Activated CD8-positive, alpha-beta memory T cell treated with anti-CD3 and anti-CD28 coated beads for 48 hours (primary cell): ENCODE measurements around the gene ATP2C1.
"Not testable (repeated sequence)": the region's sequence is repeated elsewhere in the genome, so short reads cannot be mapped to it uniquely, and the experiment has no call there.

Source experiments
- DNase-seq, 3 experiments: peaks; one replicate each; pipeline ENCODE4 v3.0.0-alpha.2; 2020; ENCODE audit warnings: low read depth in 2 of 3, low spot score in 2 of 3

ATP2C1 gene

GRCh38 chr3:131036986-131037385, 143.1 kb downstream of the ATP2C1 start:
- DNase-seq: no peak

DNA sequence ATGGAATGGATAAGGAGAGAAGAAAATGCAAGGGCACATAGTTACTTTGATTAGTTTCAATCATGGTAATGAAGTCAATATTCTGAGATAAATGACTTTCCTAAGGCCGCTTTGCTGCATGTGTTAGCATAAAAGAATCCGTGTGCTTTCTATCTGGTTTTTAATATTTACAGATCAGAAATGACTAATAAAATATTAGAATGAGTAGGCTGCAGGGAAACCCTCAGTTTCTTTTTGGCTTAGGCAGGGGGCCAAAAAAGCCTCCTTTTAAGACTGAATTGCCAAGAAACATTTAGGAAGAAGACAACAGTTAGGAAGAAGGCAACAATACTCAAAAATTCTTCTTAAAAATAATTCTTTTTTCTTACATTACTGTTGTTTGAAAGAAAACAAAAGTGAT, 144.4 kb downstream of the ATP2C1 start:
- DNase-seq: no peak

DNA sequence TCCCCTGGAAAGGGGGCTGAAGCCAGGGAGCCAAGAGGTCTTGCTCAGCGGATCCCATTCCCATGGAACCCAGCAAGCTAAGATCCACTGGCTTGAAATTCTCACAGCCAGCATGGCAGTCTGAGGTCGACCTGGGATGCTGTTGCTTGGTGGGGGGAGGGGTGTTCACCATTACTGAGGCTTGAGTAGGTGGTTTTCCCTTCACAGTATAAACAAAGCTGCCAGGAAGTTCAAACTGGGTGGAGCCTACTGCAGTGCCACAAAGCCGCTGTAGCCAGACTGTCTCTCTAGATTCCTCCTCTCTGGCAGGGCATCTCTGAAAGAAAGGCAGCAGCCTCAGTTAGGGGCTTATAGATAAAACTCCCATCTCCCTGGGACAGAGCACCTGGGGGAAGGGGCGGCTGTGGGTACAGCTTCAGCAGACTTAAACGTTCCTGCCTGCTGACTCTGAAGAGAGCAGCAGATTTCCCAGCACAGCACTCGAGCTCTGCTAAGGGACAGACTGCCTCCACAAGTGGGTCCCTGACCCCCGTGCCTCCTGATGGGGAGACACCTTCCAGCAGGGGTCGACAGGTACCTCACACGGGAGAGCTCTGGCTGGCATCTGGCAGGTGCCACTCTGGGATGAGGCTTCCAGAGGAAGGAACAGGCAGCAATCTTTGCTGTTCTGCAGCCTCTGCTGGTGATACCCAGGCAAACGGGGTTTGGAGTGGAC, 148.5 kb downstream of the ATP2C1 start:
- DNase-seq: not testable (repeated sequence)

DNA sequence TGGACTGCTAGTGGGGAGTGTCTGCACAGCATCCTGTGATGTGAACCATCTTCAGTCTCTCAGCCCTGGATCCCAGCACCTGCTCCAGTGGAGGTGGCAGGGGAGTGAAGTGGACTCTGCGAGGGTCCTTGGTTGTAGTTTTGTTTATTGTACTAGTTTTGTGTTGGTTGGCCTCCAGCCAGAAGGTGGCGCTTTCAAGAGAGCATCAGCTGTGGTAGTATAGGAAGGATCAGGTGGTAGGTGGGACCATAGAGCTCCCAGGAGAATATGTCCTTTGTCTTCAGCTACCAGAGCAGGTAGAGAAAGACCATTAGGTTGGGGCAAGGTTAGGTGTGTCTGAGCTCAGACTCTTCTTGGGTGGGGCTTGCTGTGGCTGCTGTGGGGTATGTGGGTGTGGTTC, 153.7 kb downstream of the ATP2C1 start:
- no peak for DNase-seq

DNA sequence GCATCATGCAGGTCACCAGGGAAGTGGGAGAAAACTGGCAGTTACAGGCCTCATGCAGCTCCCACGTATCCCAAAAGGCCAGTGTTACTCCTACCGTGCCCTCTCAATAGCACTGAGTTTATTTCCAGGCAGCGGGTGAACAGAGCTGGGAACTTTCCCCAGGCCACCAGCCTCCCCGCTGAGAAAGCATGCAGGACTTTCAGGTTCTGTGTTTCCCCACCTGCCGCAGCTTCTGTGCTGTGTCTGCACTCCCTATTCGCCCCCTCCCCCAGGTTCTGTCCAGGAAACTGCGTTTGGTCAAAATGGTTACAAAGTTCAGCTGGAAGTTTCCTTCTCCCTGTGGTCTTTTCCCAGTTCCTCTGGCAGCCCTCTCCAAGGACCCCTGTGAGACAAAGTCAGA, 154.1 kb downstream of the ATP2C1 start:
- no peak for DNase-seq

GRCh38 chr3:131050001-131050400, 156.1 kb downstream of the ATP2C1 start:
- no peak for DNase-seq

GRCh38 chr3:131053043-131053859, 159.4 kb downstream of the ATP2C1 start:
- no peak for DNase-seq
